PFSK-1 (cell line): Measurements from ENCODE around the gene HAUS1.

Experiments used
- POLR2AphosphoS5 ChIP-seq: IDR thresholded peaks from 2 replicates; pipeline ENCODE4 v1.6.1; 2012; ENCODE audit warnings: low read depth, mild to moderate bottlenecking, control low read depth, low read length, moderate library complexity
- TAF1 ChIP-seq: IDR thresholded peaks from 2 replicates; pipeline ENCODE4 v1.6.1; 2012; ENCODE audit warnings: low read length, control low read depth, borderline replicate concordance; ENCODE audit not compliant: insufficient read depth

- no peak for TF ChIP-seq TAF1
- no peak for TF ChIP-seq POLR2AphosphoS5
Observed at GRCh38 chr18:46163941-46164499, 59.8 kb downstream of the HAUS1 start.
